Iris pigment epithelial cell (primary cell): Measurements from ENCODE around the gene LDLRAD3.

ENCODE experiments used
- DNase-seq: peaks from one replicate; pipeline ENCODE4 v3.0.0-alpha.2; 2011; ENCODE audit warnings: low read depth

The LDLRAD3 gene

GRCh38 chr11:36077886-36078685 lies 134.2 kb downstream of the LDLRAD3 start:
- DNase-seq, result no peak

- no peak for DNase-seq
Measured at GRCh38 chr11:36078686-36079055, 134.8 kb downstream of the LDLRAD3 start.

GRCh38 chr11:36079878-36080675 lies 136.2 kb downstream of the LDLRAD3 start:
- DNase-seq, result no peak

- DNase-seq, result no peak
Measured at GRCh38 chr11:36081274-36081945, 137.5 kb downstream of the LDLRAD3 start.

GRCh38 chr11:36086366-36086765 lies 142.5 kb downstream of the LDLRAD3 start:
- DNase-seq, result no peak

- DNase-seq, result no peak
Measured at GRCh38 chr11:36088266-36088972, 144.6 kb downstream of the LDLRAD3 start.

GRCh38 chr11:36089920-36090319 lies 146.1 kb downstream of the LDLRAD3 start:
- DNase-seq, result no peak

- DNase-seq, result no peak
Measured at GRCh38 chr11:36090356-36091109, 146.7 kb downstream of the LDLRAD3 start.

- DNase-seq, result peak; percentile 97
Measured at GRCh38 chr11:36091256-36091811, 147.5 kb downstream of the LDLRAD3 start.

GRCh38 chr11:36092314-36093030 lies 148.6 kb downstream of the LDLRAD3 start:
- DNase-seq, result peak; percentile 60

- DNase-seq, result no peak
Measured at GRCh38 chr11:36093548-36093947, 149.7 kb downstream of the LDLRAD3 start.

GRCh38 chr11:36094164-36094563 lies 150.3 kb downstream of the LDLRAD3 start:
- no peak for DNase-seq

- peak; percentile 72 for DNase-seq
Measured at GRCh38 chr11:36095716-36096115, 151.9 kb downstream of the LDLRAD3 start.

- no peak for DNase-seq
Measured at GRCh38 chr11:36097219-36097650, 153.4 kb downstream of the LDLRAD3 start.

GRCh38 chr11:36098087-36098486 lies 154.2 kb downstream of the LDLRAD3 start:
- no peak for DNase-seq

- no peak for DNase-seq
Measured at GRCh38 chr11:36098853-36099375, 155.1 kb downstream of the LDLRAD3 start.

GRCh38 chr11:36101466-36101865 lies 157.6 kb downstream of the LDLRAD3 start:
- DNase-seq, result no peak

- DNase-seq, result no peak
Measured at GRCh38 chr11:36102868-36103267, 159.0 kb downstream of the LDLRAD3 start.

- no peak for DNase-seq
Measured at GRCh38 chr11:36103933-36104530, 160.2 kb downstream of the LDLRAD3 start.

- no peak for DNase-seq
Measured at GRCh38 chr11:36104660-36104992, 160.8 kb downstream of the LDLRAD3 start.
